Measurements from ENCODE around the gene PGLYRP1.
A peak's percentile ranks its signal among the peaks of the same experiment; 100 is the strongest.

PGLYRP1 gene

DNA sequence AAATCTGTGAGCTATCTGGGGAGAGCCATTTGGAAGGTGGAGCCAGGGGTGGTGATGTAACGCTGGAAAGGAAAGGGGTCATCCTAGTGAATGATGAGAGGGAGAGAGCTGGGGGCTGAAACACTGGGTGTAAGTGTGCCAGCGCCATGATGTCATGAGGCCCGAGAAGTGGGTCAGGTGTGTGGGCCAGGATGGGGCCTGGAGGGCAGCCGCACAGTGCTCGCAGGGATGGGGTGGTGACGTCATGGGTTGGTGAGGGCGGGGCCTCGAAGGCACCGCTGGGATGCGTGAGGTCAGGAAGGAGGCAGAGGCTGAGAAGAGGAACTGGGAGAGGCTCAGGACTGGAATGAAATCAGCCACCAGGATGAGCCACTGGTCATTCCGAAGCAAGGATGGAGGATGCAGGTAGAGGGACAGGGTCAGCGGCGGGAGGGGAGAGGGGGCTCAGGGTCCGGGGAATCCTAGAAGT is 23.2 kb downstream of the PGLYRP1 start:
- DNase-seq: no peak
- H3K27ac Mint-ChIP-seq: no peak overlapping the region

DNA sequence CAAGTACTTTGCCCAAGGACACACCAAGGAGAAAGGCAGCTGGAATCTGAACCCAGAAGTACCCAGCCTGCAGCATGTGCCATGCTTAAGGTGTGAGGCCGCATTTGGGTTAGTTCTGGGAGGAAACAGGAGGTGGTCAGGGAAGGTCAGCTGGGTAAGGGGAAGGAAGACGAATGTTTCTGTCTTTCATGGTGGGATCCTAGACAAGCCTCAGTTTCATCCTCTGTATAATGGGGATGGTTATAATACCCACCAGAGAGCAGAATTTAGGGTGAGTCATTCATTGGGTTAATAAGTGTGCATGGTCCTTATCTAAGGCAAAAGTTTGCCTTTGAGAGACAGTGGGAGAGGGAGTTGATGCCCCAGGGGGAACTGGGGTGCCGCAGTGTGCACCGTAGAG is 24.0 kb downstream of the PGLYRP1 start:
- DNase-seq (no peak), ATAC-seq (no peak)
- peaks cover 29% of the 10 kb centered on the region for H3K4me1 Mint-ChIP-seq
- H3K9me3 Mint-ChIP-seq: no peaks in the 10 kb centered on the region
- peaks cover 7% of the 10 kb centered on the region for H3K36me3 Mint-ChIP-seq (ENCODE audit: low read depth)
- H3K4me3 Mint-ChIP-seq: no peak overlapping the region
- peaks cover 11% of the 10 kb centered on the region for H3K27me3 Mint-ChIP-seq
- no peak overlapping the region for H3K27ac Mint-ChIP-seq

More for the DNA sequence above, 23.2 kb downstream of the PGLYRP1 start:
- peak overlapping the region; percentile 43 for H3K4me3 Mint-ChIP-seq
- no peak for ATAC-seq
- peaks cover 26% of the 10 kb centered on the region for H3K4me1 Mint-ChIP-seq
- H3K9me3 Mint-ChIP-seq: no peaks in the 10 kb centered on the region
- H3K36me3 Mint-ChIP-seq (ENCODE audit: low read depth): peaks cover 7% of the 10 kb centered on the region
- H3K27me3 Mint-ChIP-seq: peaks cover 11% of the 10 kb centered on the region

DNA sequence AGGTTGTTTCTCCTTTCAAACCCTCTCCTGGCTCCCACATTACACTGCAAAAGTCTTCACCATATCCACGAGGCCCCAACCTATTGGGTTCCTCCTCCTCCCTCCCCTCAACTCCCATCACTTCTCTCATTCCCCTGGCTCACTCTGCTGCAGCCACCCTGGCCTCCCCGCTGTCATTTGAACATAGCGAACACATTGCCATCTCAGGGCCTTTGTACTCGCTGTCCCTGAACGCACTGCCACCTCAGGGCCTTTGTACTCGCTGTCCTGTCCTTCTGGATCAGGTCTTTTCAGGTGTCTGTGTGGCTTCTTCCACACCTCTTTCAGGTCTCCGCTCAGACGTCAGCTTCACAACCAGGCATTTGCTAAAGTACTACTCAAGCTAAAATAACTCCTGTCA is 25.9 kb downstream of the PGLYRP1 start:
- no peak for DNase-seq
- H3K4me3 Mint-ChIP-seq: no peak overlapping the region
- no peak for ATAC-seq
- H3K27me3 Mint-ChIP-seq: peaks cover 11% of the 10 kb centered on the region
- H3K36me3 Mint-ChIP-seq (ENCODE audit: low read depth): peaks cover 7% of the 10 kb centered on the region
- no peaks in the 10 kb centered on the region for H3K9me3 Mint-ChIP-seq
- peaks cover 29% of the 10 kb centered on the region for H3K4me1 Mint-ChIP-seq
- H3K27ac Mint-ChIP-seq: no peak overlapping the region

DNA sequence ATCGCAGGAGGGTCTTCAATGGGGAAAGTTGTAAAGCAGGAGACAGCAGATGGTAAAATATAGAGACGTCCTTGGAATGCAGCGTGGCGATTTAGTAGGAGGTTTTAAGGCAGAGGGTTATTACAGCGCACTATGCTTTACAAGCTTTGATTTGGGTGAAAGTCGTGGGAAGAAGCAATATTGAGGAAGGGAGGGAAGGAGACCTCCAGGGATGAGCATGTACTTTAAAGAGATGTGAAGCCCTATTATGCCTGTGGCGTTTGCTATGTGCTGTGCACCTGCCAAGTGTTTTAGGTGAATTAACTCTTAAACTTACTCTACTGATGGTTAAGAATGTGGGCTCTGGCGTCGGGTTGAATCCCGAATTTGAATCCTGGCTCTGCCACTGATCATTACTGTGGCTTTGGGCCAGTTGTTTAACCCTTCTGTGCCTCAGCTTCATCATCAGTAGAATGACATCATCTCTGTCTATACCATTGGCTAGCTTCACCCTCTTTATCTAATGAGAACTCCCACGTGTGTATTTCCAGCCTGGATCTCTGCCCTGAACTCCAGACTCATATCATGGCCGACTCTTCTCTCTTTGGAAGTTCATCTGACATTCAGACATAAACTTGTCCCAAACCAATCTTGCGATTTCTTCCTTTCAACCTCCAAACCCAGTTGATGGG is 27.0 kb downstream of the PGLYRP1 start:
- H3K4me3 Mint-ChIP-seq: no peak overlapping the region
- H3K36me3 Mint-ChIP-seq (ENCODE audit: low read depth): peaks cover 7% of the 10 kb centered on the region
- no peak for ATAC-seq
- peaks cover 11% of the 10 kb centered on the region for H3K27me3 Mint-ChIP-seq
- no peak overlapping the region for H3K27ac Mint-ChIP-seq
- peaks cover 23% of the 10 kb centered on the region for H3K4me1 Mint-ChIP-seq
- no peaks in the 10 kb centered on the region for H3K9me3 Mint-ChIP-seq
- no peak for DNase-seq

DNA sequence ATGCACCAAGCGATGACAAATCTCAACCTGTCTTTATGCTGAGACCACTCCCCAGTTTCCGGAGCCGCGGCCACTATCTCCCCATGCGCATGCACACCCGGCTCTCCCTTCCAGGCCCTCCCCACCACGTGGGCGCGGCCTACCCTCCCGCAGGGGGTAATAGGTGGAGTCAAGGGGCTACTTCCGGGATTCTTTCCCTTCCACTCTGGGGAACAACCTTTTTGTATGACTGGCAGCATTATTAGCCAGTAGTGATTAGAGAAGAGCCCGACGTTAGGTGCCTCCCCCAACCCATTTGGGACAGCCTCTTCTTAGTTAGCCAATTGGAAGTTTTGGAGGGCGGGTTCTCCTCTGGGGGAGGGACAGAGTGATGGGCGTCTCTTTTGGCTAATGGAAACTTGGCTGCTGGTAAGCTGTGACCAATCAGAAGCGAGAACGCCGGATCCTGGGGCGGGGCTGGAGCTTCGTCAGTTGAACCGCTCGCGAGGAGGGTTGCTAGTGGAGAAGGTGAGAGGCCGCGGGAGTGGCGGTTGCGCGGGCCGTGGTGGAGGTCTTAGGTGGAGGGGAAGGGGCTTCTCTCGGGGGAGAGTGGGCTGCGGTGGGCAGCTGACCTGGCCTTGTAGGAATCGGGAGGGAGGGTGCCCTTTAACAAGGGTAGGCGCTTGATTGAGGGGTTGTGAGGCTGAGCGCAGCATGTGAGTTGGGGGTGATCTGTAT is 27.7 kb downstream of the PGLYRP1 start, which contains the start of gene CCDC61:
CCDC61 (plus strand) TSS at position 470 of the 717 bp plus-strand sequence. CDS start 7,552 bp downstream, outside the sequence.
- ATAC-seq: peak; percentile 98
- Mint-ChIP-seq H3K36me3 (ENCODE audit: low read depth) (peaks cover 7% of the 10 kb centered on the region), H3K27me3 (peaks cover 13% of the 10 kb centered on the region), H3K4me1 (peaks cover 16% of the 10 kb centered on the region), H3K9me3 (no peaks in the 10 kb centered on the region), H3K4me3 (no peak within 1 kb of the TSS), H3K27ac (no peak within 1 kb of the TSS)
- DNase-seq: peak; percentile 94

DNA sequence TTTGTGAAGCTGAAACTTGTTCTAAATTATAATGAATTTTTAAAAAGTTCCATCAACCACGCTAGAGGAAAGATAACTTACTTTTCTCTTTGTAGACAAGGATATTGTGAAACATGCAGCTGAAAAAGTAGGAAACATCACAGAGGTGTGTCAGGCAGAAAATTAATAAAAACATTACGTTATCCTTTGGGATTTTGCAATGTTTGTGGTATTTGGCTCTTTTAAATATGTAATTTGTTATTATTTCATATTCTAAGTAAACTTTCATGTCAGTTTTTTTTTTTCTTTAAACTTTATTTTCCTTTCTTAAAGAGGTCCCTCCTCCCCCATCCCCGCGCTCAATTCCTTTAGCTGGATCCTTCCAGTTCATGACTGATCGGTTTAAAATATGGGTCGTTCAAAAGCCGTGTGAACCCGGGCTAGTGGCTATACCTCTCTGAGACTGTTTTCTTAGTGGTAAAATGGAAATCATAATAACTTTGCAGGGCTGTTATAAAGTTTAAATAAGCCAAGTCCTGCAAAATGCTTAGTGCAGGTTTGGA is 28.3 kb downstream of the PGLYRP1 start:
- H3K27ac Mint-ChIP-seq: no peak overlapping the region
- ATAC-seq: peak; percentile 0
- H3K4me1 Mint-ChIP-seq: peaks cover 10% of the 10 kb centered on the region
- no peak overlapping the region for H3K4me3 Mint-ChIP-seq
- H3K9me3 Mint-ChIP-seq: no peaks in the 10 kb centered on the region
- DNase-seq: no peak
- H3K27me3 Mint-ChIP-seq: peaks cover 13% of the 10 kb centered on the region
- peaks cover 7% of the 10 kb centered on the region for H3K36me3 Mint-ChIP-seq (ENCODE audit: low read depth)

DNA sequence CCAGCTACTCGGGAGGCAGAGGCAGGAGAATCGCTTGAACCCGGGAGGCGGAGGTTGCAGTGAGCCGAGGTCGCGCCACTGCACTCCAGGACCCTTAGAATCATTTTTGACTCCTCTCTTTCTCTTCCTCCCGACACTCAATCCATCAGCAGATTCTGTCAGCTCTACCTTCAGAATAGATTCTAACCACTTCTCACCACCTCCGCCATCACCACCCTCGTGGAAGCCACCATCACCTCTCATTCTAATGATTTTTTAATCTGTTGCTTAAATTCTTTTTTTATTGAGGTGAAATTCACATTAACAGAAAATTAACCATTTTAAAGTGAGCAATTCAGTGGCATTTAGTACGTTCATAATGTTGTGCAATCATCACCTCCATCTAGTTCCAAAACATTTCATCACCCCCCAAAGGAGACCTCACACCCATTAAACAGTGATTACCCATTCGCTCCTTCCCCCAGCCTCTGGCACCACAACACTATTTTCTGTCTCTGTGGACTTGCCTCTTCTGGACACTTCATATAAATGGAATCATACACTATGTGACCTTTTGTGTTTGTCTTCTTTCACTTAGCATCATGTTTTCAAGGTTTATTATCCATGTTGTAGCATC is 32.6 kb downstream of the PGLYRP1 start:
- ATAC-seq: no peak
- peaks cover 3% of the 10 kb centered on the region for H3K4me1 Mint-ChIP-seq
- H3K4me3 Mint-ChIP-seq: no peak overlapping the region
- no peak for DNase-seq
- no peaks in the 10 kb centered on the region for H3K9me3 Mint-ChIP-seq
- H3K36me3 Mint-ChIP-seq (ENCODE audit: low read depth): no peaks in the 10 kb centered on the region
- H3K27me3 Mint-ChIP-seq: peaks cover 19% of the 10 kb centered on the region
- no peak overlapping the region for H3K27ac Mint-ChIP-seq

DNA sequence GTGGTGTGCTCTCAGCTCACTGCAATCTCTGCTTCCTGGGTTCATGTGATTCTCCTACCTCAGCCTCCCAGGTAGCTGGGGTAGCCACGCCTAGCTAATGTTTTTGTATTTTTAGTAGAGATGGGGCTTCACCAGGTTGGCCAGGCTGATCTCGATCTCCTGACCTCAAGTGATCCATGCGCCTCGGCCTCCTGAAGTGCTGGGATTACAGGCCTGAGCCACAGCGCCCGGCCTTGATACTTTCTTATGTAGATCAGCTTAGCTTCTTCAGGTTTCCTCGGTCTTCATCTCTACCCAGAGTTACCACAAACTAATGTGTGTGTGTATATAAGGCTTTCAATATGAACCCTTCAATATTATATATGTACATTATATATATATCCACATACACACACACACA is 37.5 kb downstream of the PGLYRP1 start:
- Mint-ChIP-seq H3K27ac (no peak overlapping the region), H3K4me1 (no peaks in the 10 kb centered on the region), H3K9me3 (peaks cover 4% of the 10 kb centered on the region), H3K36me3 (ENCODE audit: low read depth) (no peaks in the 10 kb centered on the region), H3K27me3 (peaks cover 31% of the 10 kb centered on the region), H3K4me3 (no peak overlapping the region)
- DNase-seq (no peak), ATAC-seq (no peak)

DNA sequence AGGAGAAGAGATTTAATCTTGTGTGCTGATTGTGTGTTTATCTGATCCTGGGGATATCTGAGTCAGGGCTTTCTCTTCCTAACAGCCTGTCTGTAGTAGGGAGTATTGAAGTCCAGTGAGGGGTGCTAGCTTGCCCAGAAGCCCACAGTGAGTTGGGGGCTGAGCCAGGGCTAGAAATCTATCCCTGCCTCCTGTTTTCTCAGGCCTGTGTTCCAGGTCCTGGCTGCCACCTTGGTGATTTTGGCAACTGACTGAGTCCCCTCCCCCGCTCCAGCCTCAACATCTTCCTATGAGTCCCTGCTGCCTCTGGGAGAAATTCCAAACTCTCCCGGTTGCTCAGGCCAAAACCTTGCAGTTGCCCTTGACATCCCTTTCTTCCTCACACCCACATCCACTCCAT is 41.5 kb downstream of the PGLYRP1 start:
- H3K27me3 Mint-ChIP-seq: peaks cover 29% of the 10 kb centered on the region
- DNase-seq: no peak
- no peaks in the 10 kb centered on the region for H3K36me3 Mint-ChIP-seq (ENCODE audit: low read depth)
- H3K4me3 Mint-ChIP-seq: no peak overlapping the region
- no peaks in the 10 kb centered on the region for H3K4me1 Mint-ChIP-seq
- H3K27ac Mint-ChIP-seq: no peak overlapping the region
- ATAC-seq: no peak
- H3K9me3 Mint-ChIP-seq: peaks cover 4% of the 10 kb centered on the region

DNA sequence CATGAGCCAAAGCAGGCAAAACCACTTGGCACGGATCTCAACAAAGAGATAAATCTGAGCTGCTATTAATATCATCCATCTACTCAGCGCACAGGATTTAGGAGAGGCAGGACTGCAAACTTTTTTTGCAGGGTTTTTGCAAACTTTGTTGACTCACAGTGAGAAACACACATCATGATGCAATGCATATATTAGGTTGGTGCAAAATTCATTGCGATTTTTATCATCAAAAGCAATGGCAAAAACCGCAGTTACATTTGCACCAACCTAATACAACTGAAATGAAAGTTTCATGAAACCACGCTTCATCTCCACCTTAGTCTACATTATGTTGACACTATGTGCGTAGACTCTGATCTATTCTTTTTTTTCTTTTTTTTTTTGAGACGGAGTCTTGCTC is 44.7 kb downstream of the PGLYRP1 start:
- H3K4me1 Mint-ChIP-seq: peaks cover 2% of the 10 kb centered on the region
- no peak for DNase-seq
- no peak overlapping the region for H3K4me3 Mint-ChIP-seq
- H3K9me3 Mint-ChIP-seq: no peaks in the 10 kb centered on the region
- no peak for ATAC-seq
- H3K27me3 Mint-ChIP-seq: peaks cover 45% of the 10 kb centered on the region
- no peaks in the 10 kb centered on the region for H3K36me3 Mint-ChIP-seq (ENCODE audit: low read depth)
- no peak overlapping the region for H3K27ac Mint-ChIP-seq

DNA sequence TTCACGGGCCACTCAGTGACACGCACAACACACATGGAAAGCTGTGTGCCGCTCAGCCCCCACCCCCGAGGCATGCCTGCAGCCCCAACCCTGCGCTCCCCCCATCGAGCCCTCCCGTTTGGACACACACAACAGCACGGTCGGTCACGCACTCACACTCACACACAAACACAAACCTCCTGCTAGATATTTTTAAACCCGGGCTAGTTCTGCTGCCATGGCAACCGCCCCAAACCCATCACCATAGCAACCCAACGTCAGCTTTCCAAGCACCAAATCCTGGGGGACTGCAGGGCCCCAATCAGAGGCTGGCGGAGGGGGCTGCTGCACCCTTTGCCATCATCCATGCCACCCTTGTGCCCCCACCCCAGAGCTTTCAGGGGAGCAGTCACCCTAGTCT is 46.7 kb downstream of the PGLYRP1 start:
- no peak overlapping the region for H3K27ac Mint-ChIP-seq
- H3K36me3 Mint-ChIP-seq (ENCODE audit: low read depth): no peaks in the 10 kb centered on the region
- H3K4me1 Mint-ChIP-seq: peaks cover 13% of the 10 kb centered on the region
- H3K4me3 Mint-ChIP-seq: no peak overlapping the region
- H3K27me3 Mint-ChIP-seq: peaks cover 47% of the 10 kb centered on the region
- no peaks in the 10 kb centered on the region for H3K9me3 Mint-ChIP-seq
- no peak for DNase-seq
- ATAC-seq: no peak

DNA sequence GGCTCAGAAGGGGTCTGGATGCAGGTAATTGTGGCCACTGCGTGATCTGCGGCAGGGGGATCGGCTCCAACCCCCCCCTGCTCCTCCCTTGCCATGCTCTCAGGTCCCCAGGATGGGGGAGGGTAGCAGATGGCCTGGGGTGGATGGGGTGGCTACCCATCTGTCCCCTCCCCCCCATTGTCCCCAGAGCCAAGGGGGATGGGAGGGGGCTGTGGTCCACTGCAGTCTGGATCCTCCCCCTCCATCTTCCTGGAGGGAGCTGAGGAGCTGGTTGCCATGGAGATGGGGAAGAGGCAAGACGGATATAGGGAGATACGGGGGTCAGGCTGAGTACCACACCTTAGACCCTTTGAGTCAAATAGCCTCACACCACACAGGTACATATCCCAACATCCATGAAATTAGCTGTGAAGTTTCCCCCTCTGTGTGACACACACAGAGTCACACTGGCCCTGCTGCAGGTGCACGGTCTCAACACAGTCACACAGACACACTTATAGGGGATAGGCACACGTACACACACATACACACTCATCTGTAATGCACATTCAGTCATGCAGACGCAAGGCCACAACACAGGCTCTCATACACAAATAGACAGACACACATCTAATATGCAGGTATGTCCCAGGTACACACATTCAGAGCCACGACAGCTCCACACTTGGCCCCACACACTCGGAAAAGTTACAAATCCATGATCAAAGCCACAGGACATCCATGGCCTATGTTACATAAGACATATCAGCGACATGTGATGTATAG is 47.4 kb downstream of the PGLYRP1 start:
- Mint-ChIP-seq H3K27me3 (peaks cover 52% of the 10 kb centered on the region), H3K4me1 (peaks cover 13% of the 10 kb centered on the region), H3K9me3 (no peaks in the 10 kb centered on the region), H3K4me3 (no peak overlapping the region), H3K27ac (no peak overlapping the region), H3K36me3 (ENCODE audit: low read depth) (no peaks in the 10 kb centered on the region)
- DNase-seq (no peak), ATAC-seq (no peak)

DNA sequence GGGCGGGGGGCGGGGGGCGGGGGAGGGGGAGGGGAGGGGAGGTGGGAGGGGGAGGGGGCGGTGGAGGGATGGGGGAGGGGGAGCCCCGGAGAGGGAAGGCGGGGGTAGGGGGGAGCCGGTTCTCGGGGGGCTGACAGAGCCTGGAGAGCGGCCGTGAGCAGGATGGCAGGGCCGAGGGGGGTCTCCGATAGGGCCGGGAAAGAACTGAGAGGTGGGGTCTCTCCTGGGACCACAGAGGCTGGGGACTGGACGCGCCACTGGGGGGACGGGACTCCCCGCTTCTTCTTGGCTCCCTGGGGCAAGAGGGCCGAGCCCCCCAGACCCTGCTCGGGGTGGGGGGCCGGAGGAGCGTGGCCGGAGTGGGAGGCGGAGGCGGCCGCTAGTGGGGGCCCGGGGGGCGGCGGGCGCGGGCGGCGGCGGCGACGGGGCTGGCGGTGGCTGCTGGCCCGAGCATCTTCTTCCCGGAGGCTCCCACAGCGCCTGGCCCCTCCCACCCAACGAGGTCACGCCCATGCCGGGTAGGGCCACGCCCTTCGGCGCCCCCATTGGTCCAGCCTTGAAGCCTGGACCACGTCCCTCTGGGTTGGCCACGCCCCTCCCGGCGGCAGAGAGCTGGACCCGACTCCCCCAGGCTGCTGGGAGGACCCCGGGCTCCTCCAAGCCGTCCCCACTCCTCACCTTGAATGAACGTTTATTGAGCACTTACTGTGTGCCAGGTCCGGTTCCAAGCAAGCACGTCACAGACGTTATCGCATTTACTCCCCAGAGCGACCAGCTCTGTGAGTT is 49.1 kb downstream of the PGLYRP1 start, which contains the start of gene NOVA2:
NOVA2 (minus strand) TSS at position 313 of the 786 bp plus-strand sequence. CDS start 514 bp downstream, outside the sequence.
- Mint-ChIP-seq H3K4me1 (peaks cover 13% of the 10 kb centered on the region), H3K27me3 (peaks cover 65% of the 10 kb centered on the region), H3K27ac (no peak within 1 kb of the TSS), H3K36me3 (ENCODE audit: low read depth) (no peaks in the 10 kb centered on the region), H3K9me3 (no peaks in the 10 kb centered on the region), H3K4me3 (no peak within 1 kb of the TSS)
- ATAC-seq (peak; percentile 56), DNase-seq (peak; percentile 58)

Data from activated naive CD8-positive, alpha-beta T cell treated with anti-CD3 and anti-CD28 coated beads, Interleukin-2, amount 50 U/mL, for 24 hours (primary cell).